DOHH2 (cell line): ENCODE measurements around the gene C3.

Source experiments
- H3F3A ChIP-seq: fragments of 200-600 bp; sonication (generic), shearing (Covaris generic); 2 replicates; pipeline ENCODE4 v1.6.0; 2016; ENCODE audit warnings: antibody characterized with exemption, mild to moderate bottlenecking; ENCODE audit not compliant: control insufficient read depth, insufficient read depth
- H3K27ac ChIP-seq: fragments of 200-600 bp; sonication (generic); 2 replicates; pipeline ENCODE4 v1.5.1; 2014; ENCODE audit warnings: low read depth, mild to moderate bottlenecking, low read length, moderate library complexity
- H3K27me3 ChIP-seq: fragments of 200-600 bp; sonication (generic); 2 replicates; pipeline ENCODE4 v1.6.1; 2014; ENCODE audit warnings: mild to moderate bottlenecking, low read length, mixed read lengths; ENCODE audit not compliant: control insufficient read depth
- H3K36me3 ChIP-seq: fragments of 200-600 bp; sonication (generic); 2 replicates; pipeline ENCODE4 v1.6.1; 2014; ENCODE audit warnings: mild to moderate bottlenecking, low read length, moderate library complexity, mixed read lengths; ENCODE audit not compliant: control insufficient read depth
- H3K4me1 ChIP-seq: fragments of 200-600 bp; sonication (generic); 2 replicates; pipeline ENCODE4 v1.6.1; 2014; ENCODE audit warnings: mild to moderate bottlenecking, low read length, mixed read lengths; ENCODE audit not compliant: control insufficient read depth
- H3K4me2 ChIP-seq: fragments of 200-600 bp; sonication (generic); 2 replicates; pipeline ENCODE4 v1.6.0; 2014; ENCODE audit warnings: mild to moderate bottlenecking, low read length, moderate library complexity
- H3K4me3 ChIP-seq: fragments of 200-600 bp; sonication (generic); 2 replicates; pipeline ENCODE4 v1.5.1; 2014; ENCODE audit warnings: mild to moderate bottlenecking, low read length, mixed read lengths
- H3K79me2 ChIP-seq: fragments of 200-600 bp; sonication (generic); 2 replicates; pipeline ENCODE4 v1.6.1; 2014; ENCODE audit warnings: mild to moderate bottlenecking, low read length, mixed read lengths; ENCODE audit not compliant: control insufficient read depth
- H3K9me2 ChIP-seq: fragments of 200-600 bp; sonication (generic); replicated peaks from 2 replicates; pipeline ENCODE4 v1.6.1; 2014; ENCODE audit warnings: mild to moderate bottlenecking, low read length, mixed read lengths; ENCODE audit not compliant: control insufficient read depth
- H3K9me3 ChIP-seq: fragments of 200-600 bp; sonication (generic); 2 replicates; pipeline ENCODE4 v1.6.1; 2014; ENCODE audit warnings: antibody characterized with exemption, low read length, mixed read lengths; ENCODE audit not compliant: control insufficient read depth, insufficient read depth
- H4K20me1 ChIP-seq: fragments of 200-600 bp; sonication (generic); 2 replicates; pipeline ENCODE4 v1.6.0; 2014; ENCODE audit warnings: low read depth, mild to moderate bottlenecking, antibody characterized with exemption, low read length, moderate library complexity; ENCODE audit not compliant: control insufficient read depth, insufficient read depth
- CTCF ChIP-seq: fragments of 200-600 bp; sonication (generic); IDR thresholded peaks from one replicate; pipeline ENCODE4 v1.5.1; 2014; ENCODE audit warnings: antibody characterized with exemption, mild to moderate bottlenecking, low read depth, low read length; ENCODE audit not compliant: poor library complexity, severe bottlenecking
- EZH2phosphoT487 ChIP-seq: fragments of 200-600 bp; sonication (generic); IDR thresholded peaks from 2 replicates; pipeline ENCODE4 v1.6.1; 2017; ENCODE audit warnings: borderline replicate concordance, mild to moderate bottlenecking, antibody characterized with exemption, low read length, moderate library complexity, mixed read lengths

Gene C3

GRCh38 chr19:6745965-6746364 lies 25.5 kb upstream of the C3 start:
- H3K4me2 ChIP-seq, result no peak overlapping the region
- H3K27ac ChIP-seq, result no peak overlapping the region
- no peak overlapping the region for H3K4me3 ChIP-seq
- no peak for TF ChIP-seq CTCF
- no peak for TF ChIP-seq EZH2phosphoT487
- no peaks in the 10 kb centered on the region for H3K79me2 ChIP-seq
- no peaks in the 10 kb centered on the region for H3K9me3 ChIP-seq
- 0 out of 2 replicates have a peak, but pooled peaks cover 3% of the 10 kb centered on the region for H4K20me1 ChIP-seq
- H3F3A ChIP-seq, result peaks cover 8% of the 10 kb centered on the region
- no peaks in the 10 kb centered on the region for H3K9me2 ChIP-seq
- peaks cover 8% of the 10 kb centered on the region for H3K4me1 ChIP-seq
- peaks cover 9% of the 10 kb centered on the region; the same call in 1 of the 2 replicates for H3K36me3 ChIP-seq
- no peaks in the 10 kb centered on the region for H3K27me3 ChIP-seq

GRCh38 chr19:6744381-6745301 lies 24.2 kb upstream of the C3 start:
- Histone ChIP-seq H3K79me2 (no peaks in the 10 kb centered on the region), H3K4me2 (no peak overlapping the region), H4K20me1 (0 out of 2 replicates have a peak, but pooled peaks cover 3% of the 10 kb centered on the region), H3K27ac (no peak overlapping the region), H3K36me3 (peaks cover 9% of the 10 kb centered on the region; the same call in 1 of the 2 replicates), H3F3A (peaks cover 12% of the 10 kb centered on the region), H3K4me3 (no peak overlapping the region), H3K9me2 (no peaks in the 10 kb centered on the region), H3K27me3 (no peaks in the 10 kb centered on the region), H3K4me1 (peaks cover 21% of the 10 kb centered on the region), H3K9me3 (no peaks in the 10 kb centered on the region)
- no peak for TF ChIP-seq EZH2phosphoT487
- TF ChIP-seq CTCF, result no peak

- peaks cover 12% of the 10 kb centered on the region for H3F3A ChIP-seq
- TF ChIP-seq CTCF (no peak), EZH2phosphoT487 (no peak)
- H3K4me2 ChIP-seq, result no peak overlapping the region
- no peaks in the 10 kb centered on the region for H3K9me3 ChIP-seq
- H3K79me2 ChIP-seq, result no peaks in the 10 kb centered on the region
- peaks cover 26% of the 10 kb centered on the region for H3K4me1 ChIP-seq
- H3K4me3 ChIP-seq, result no peak overlapping the region
- no peak overlapping the region for H3K27ac ChIP-seq
- H4K20me1 ChIP-seq, result 0 out of 2 replicates have a peak, but pooled peaks cover 3% of the 10 kb centered on the region
- 0 out of 2 replicates have a peak, but pooled peaks cover 9% of the 10 kb centered on the region for H3K36me3 ChIP-seq
- H3K9me2 ChIP-seq, result no peaks in the 10 kb centered on the region
- H3K27me3 ChIP-seq, result no peaks in the 10 kb centered on the region
Measured at GRCh38 chr19:6743714-6744380, 23.4 kb upstream of the C3 start.
